Suppressor macrophage treated with lipopolysaccharide for 4 hours (primary cell): ENCODE data around the gene ZNF649.

ENCODE experiments used
- DNase-seq: peaks from one replicate; pipeline ENCODE4 v3.0.0-alpha.2; 2020

Gene ZNF649

DNA sequence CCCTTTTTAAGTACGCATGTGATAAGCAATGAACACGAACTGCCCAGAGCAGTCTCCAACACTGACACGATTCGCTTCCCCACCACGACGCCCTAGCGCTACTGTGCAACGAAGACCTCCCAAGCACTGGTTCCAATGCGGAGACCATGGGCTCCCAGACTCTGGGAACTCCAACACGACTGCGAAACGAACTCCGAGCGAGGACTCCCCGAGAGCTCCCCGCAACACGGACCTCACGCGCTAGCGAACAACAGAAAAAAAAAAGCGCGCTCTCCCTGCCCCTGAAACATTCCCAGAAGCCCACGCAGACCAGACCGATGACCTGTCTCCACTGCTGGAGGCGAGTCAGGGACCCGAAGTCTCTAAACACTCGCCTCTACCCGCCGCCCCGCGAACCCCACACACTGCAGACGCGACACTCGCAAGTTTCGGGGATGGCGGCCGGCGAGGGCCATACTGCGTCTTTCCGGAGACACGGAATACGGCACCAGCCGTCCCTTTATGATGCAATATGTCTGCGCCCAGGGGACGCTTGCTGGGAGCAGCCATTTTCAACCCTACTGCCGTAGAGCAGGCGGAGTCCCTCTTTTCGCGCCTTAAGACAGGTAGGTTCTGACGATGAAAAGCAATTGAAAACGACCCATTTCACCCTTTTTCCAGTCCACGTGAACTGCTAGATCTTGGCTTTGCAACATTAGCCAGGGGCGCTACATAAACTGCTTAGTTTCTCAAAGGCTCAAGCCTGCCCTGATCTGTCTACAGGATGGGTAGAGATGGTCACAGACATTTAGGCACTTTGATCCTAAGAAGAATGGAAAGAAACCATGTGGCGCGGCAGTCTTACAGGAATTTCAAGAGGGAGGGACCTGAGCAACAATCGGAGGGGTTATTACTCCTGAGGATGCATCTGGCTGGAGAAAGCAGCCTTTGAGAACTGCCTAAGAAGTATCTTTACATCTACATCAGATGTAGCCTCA is 17.0 kb downstream of the ZNF649 start, which contains the start of gene ZNF577:
TSS of gene ZNF577 (minus strand) at position 430 of the 977 bp plus-strand sequence. CDS start 7,569 bp downstream, outside the sequence.
- peak; percentile 78 for DNase-seq

DNA sequence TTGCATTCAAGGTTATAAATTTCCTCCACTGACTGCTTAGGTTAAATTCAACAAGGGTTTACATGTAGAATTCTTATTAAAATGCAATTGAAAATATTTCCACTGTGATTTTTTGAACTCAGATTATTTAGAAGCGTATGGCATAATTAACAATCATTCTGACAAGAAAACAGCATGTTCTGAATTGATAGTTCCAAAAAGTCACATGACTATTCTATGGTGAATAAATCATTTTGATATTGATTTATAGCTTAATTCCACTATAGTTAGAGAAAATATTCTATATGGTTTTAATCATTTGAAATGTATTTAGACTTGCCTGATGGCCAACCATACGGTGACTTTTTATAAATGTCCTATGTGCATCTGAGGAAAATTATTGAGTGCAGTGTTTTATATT is 20.1 kb downstream of the ZNF649 start:
- DNase-seq, result no peak

GRCh38 chr19:51882518-51882917 is 22.3 kb downstream of the ZNF649 start:
- no peak for DNase-seq

- DNase-seq, result no peak
These were observed 31.7 kb downstream of the ZNF649 start for GRCh38 chr19:51873097-51873496.

- DNase-seq, result no peak
These were observed 42.8 kb downstream of the ZNF649 start for GRCh38 chr19:51861870-51862622.
